GM08714 (cell line): Measurements from ENCODE around the gene GRIA4.
"Not testable (repeated sequence)": the region's sequence is repeated elsewhere in the genome, so short reads cannot be mapped to it uniquely, and the experiment has no call there.

Experiments used
- H3K4me3 ChIP-seq: fragments of 200-500 bp; sonication (Bioruptor generic); 2 replicates; pipeline ENCODE4 v1.5.1; 2014; ENCODE audit warnings: mild to moderate bottlenecking, low read length, inconsistent platforms
- ZNF274 ChIP-seq: IDR thresholded peaks from 2 replicates; pipeline ENCODE4 v1.6.1; 2012; ENCODE audit warnings: mild to moderate bottlenecking, low read depth, low read length

Gene GRIA4

GRCh38 chr11:105862736-105863367 is 253.0 kb downstream of the GRIA4 start:
- no peak for TF ChIP-seq ZNF274

GRCh38 chr11:105863523-105863922 is 253.7 kb downstream of the GRIA4 start:
- no peak for TF ChIP-seq ZNF274
- H3K4me3 ChIP-seq, result no peak overlapping the region

More at GRCh38 chr11:105862736-105863367, 253.0 kb downstream of the GRIA4 start:
- no peak overlapping the region for H3K4me3 ChIP-seq

- TF ChIP-seq ZNF274, result no peak
- no peak overlapping the region for H3K4me3 ChIP-seq
Measured at GRCh38 chr11:105867742-105868141, 257.9 kb downstream of the GRIA4 start.

GRCh38 chr11:105868762-105869285 is 259.0 kb downstream of the GRIA4 start:
- H3K4me3 ChIP-seq, result no peak overlapping the region
- TF ChIP-seq ZNF274, result no peak

- no peak overlapping the region for H3K4me3 ChIP-seq
- TF ChIP-seq ZNF274, result no peak
Measured at GRCh38 chr11:105870516-105871113, 260.7 kb downstream of the GRIA4 start.

GRCh38 chr11:105878510-105878909 is 268.6 kb downstream of the GRIA4 start:
- no peak overlapping the region for H3K4me3 ChIP-seq
- no peak for TF ChIP-seq ZNF274

GRCh38 chr11:105878927-105879326 is 269.1 kb downstream of the GRIA4 start:
- H3K4me3 ChIP-seq, result not testable (repeated sequence)

GRCh38 chr11:105881027-105881426 is 271.2 kb downstream of the GRIA4 start:
- TF ChIP-seq ZNF274, result no peak
- H3K4me3 ChIP-seq, result no peak overlapping the region

GRCh38 chr11:105884436-105884835 is 274.6 kb downstream of the GRIA4 start:
- TF ChIP-seq ZNF274, result no peak
- H3K4me3 ChIP-seq, result no peak overlapping the region

- no peak for TF ChIP-seq ZNF274
- H3K4me3 ChIP-seq, result no peak overlapping the region
Measured at GRCh38 chr11:105891685-105892084, 281.8 kb downstream of the GRIA4 start.

- H3K4me3 ChIP-seq, result no peak overlapping the region
- TF ChIP-seq ZNF274, result no peak
Measured at GRCh38 chr11:105897161-105897560, 287.3 kb downstream of the GRIA4 start.

GRCh38 chr11:105899772-105900171 is 289.9 kb downstream of the GRIA4 start:
- no peak overlapping the region for H3K4me3 ChIP-seq
- TF ChIP-seq ZNF274, result no peak

- H3K4me3 ChIP-seq, result no peak overlapping the region
- TF ChIP-seq ZNF274, result no peak
Measured at GRCh38 chr11:105900515-105901035, 290.7 kb downstream of the GRIA4 start.

GRCh38 chr11:105903113-105903512 is 293.2 kb downstream of the GRIA4 start:
- TF ChIP-seq ZNF274, result no peak
- no peak overlapping the region for H3K4me3 ChIP-seq

GRCh38 chr11:105906517-105906916 is 296.6 kb downstream of the GRIA4 start:
- no peak for TF ChIP-seq ZNF274
- H3K4me3 ChIP-seq, result no peak overlapping the region
